Measurements from ENCODE around the gene TMEM235. TPM values are rescaled to one million over a fixed set of nuclear protein-coding genes. Genes with fewer than 3 reads are reported as not detected.

TMEM235 gene
- polyA plus RNA-seq, 1 of the 3 experiments (the other 2 are of a cell fraction): not detected

DNA sequence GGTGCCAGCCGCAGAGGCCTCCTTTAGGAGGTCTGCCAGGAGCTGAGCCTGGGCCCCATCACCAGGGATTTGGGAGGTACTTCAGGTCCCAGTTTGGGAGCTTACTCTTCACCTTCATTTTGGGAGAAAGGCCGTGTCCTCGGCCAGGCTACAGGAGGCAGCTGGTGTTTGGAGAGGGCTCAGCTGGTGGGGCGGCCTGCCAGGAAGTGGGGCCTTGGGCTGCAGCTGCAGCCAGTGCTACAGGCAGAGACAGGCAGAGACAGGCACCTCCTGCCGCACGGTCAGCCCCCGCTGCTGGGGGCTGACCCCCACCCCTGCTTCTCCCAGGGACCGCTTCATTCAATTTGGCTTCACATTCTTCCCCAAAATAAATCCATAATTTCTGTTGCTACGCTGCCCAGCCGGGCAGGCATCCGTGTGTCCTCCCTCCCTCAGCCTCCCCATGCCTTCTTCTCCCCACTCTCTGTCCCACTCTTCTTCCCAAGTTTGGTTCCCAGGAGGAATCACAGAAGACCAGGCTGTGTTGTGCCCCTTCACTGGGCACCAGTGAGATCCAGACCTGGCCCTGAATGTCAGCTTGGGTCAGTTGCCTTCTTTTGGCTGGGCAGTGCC is 6.1 kb downstream of the TMEM235 start:
- H3K9ac ChIP-seq: no peak overlapping the region
- H3K9me3 ChIP-seq: no peaks in the 10 kb centered on the region
- H3K4me2 ChIP-seq: no peak overlapping the region
- CTCF ChIA-PET: interaction anchor here (0.6 to 6.4 kb wide), 9 partner anchors 10 to 1040 kb away, joined by 3 to 95 read pairs (median 7); no protein-coding TSS in a partner anchor
- no peaks in the 10 kb centered on the region for H3K36me3 ChIP-seq (replicated peaks in 1 of 2; ENCODE audit: control insufficient read depth in 1 of 2, insufficient read depth in 2 of 2, low read length in 1 of 2)
- no peaks in the 10 kb centered on the region for H3K9me2 ChIP-seq
- peaks cover 0 to 32% of the 10 kb centered on the region in 2 experiments; a peak in 1 of 4 replicates for H3K4me1 ChIP-seq (ENCODE audit: control insufficient read depth in 1 of 2, insufficient read depth in 2 of 2, low read depth in 1 of 2, low read length in 1 of 2)
- peaks cover 5% of the 10 kb centered on the region; the same call in 1 of the 2 replicates for H3K27me3 ChIP-seq (ENCODE audit: insufficient read depth)
- no peak overlapping the region for H2AFZ ChIP-seq (ENCODE audit: low read depth)
- H3K27ac ChIP-seq (ENCODE audit: low read depth in 2 of 2, low read length in 1 of 2): peak overlapping the region in 1 of 2 experiments; percentile 80; a peak in 2 of 4 replicates
- no peak overlapping the region for H3K4me3 ChIP-seq (ENCODE audit: low read depth in 2 of 2, low read length in 1 of 2)
- no peaks in the 10 kb centered on the region for H4K20me1 ChIP-seq (ENCODE audit: insufficient read depth)
- TF ChIP-seq EP300 (IDR thresholded peaks at IDR 0.05; ENCODE audit: borderline replicate concordance in 1 of 2, low read depth in 1 of 2, low read length in 1 of 2): no peak
- H3F3A ChIP-seq (replicated peaks; ENCODE audit: insufficient read depth): no peaks in the 10 kb centered on the region
- DNase-seq: peak; percentile 77
- 73% methylated on average over 9 of the region's 11 CpGs for WGBS (ENCODE audit: low lambda C conversion rate)
- POLR2A ChIA-PET: interaction anchor here (0.7 to 2.1 kb wide), 5 partner anchors 10 to 18 kb away, joined by 3 to 16 read pairs (median 7); no protein-coding TSS in a partner anchor
- H3K79me2 ChIP-seq (ENCODE audit: insufficient read depth): no peaks in the 10 kb centered on the region

DNA sequence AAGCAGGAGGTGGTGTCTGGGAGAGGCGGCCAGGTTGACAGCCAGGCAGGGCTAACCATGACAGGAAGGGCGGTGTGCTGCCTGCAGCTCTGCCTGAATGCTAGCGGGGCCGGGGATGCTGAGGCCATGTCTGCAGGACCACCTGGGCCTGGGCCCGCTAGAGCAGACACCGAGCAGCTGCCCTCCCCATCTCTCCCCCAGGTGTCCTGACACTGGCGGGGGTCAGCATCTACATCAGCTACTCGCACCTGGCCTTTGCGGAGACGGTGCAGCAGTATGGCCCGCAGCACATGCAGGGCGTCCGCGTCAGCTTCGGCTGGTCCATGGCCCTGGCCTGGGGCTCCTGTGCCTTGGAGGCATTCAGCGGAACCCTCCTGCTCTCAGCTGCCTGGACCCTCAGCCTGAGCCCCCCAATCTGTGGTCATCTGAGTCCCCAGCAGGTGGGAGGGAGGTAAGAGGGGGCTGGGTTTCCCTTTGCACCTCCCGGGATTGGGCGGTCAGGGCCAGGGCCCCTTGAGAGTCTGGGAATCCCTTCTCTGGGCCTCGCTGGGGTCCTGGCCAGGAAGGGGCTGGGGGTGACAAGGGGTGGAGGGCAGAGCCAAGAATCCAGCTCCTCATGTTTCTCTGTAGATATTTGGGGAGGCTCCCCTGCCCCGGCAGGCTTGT is 7.5 kb downstream of the TMEM235 start:
- no peak overlapping the region; a peak in 1 of 4 replicates for H3K27ac ChIP-seq (ENCODE audit: low read depth in 2 of 2, low read length in 1 of 2)
- TF ChIP-seq NFIC (IDR thresholded peaks at IDR 0.05; ENCODE audit: borderline replicate concordance) (no peak), SIN3A (IDR thresholded peaks at IDR 0.05; ENCODE audit: borderline replicate concordance, low read depth, low read length) (no peak), CHD2 (IDR thresholded peaks at IDR 0.05; ENCODE audit: low read length, partially characterized antibody) (no peak), FOSL2 (IDR thresholded peaks at IDR 0.05; ENCODE audit: borderline replicate concordance, low read depth) (no peak), RAD21 (IDR thresholded peaks at IDR 0.05; ENCODE audit: low read length) (no peak), FOXJ3 (CRISPR knock-in tag; IDR thresholded peaks at IDR 0.05) (no peak), JUND (IDR thresholded peaks at IDR 0.05) (no peak), POLR2AphosphoS5 (IDR thresholded peaks at IDR 0.05; ENCODE audit: low read depth, low read length) (no peak), USF2 (IDR thresholded peaks at IDR 0.05; ENCODE audit: borderline replicate concordance, low read depth, low read length) (no peak)
- TF ChIP-seq, protein P1, sequence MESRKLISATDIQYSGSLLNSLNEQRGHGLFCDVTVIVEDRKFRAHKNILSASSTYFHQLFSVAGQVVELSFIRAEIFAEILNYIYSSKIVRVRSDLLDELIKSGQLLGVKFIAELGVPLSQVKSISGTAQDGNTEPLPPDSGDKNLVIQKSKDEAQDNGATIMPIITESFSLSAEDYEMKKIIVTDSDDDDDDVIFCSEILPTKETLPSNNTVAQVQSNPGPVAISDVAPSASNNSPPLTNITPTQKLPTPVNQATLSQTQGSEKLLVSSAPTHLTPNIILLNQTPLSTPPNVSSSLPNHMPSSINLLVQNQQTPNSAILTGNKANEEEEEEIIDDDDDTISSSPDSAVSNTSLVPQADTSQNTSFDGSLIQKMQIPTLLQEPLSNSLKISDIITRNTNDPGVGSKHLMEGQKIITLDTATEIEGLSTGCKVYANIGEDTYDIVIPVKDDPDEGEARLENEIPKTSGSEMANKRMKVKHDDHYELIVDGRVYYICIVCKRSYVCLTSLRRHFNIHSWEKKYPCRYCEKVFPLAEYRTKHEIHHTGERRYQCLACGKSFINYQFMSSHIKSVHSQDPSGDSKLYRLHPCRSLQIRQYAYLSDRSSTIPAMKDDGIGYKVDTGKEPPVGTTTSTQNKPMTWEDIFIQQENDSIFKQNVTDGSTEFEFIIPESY (IDR thresholded peaks at IDR 0.05; ENCODE audit: borderline replicate concordance, low read depth): no peak
- TF ChIP-seq, protein P2, sequence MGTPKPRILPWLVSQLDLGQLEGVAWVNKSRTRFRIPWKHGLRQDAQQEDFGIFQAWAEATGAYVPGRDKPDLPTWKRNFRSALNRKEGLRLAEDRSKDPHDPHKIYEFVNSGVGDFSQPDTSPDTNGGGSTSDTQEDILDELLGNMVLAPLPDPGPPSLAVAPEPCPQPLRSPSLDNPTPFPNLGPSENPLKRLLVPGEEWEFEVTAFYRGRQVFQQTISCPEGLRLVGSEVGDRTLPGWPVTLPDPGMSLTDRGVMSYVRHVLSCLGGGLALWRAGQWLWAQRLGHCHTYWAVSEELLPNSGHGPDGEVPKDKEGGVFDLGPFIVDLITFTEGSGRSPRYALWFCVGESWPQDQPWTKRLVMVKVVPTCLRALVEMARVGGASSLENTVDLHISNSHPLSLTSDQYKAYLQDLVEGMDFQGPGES (IDR thresholded peaks at IDR 0.05; ENCODE audit: low read depth, low read length): no peak
- H3K4me2 ChIP-seq: no peak overlapping the region
- H3K4me3 ChIP-seq (ENCODE audit: low read depth in 2 of 2, low read length in 1 of 2): no peak overlapping the region
- H3K79me2 ChIP-seq (ENCODE audit: insufficient read depth): no peaks in the 10 kb centered on the region
- peaks cover 0 to 32% of the 10 kb centered on the region in 2 experiments; a peak in 1 of 4 replicates for H3K4me1 ChIP-seq (ENCODE audit: control insufficient read depth in 1 of 2, insufficient read depth in 2 of 2, low read depth in 1 of 2, low read length in 1 of 2)
- no peaks in the 10 kb centered on the region for H3K36me3 ChIP-seq (replicated peaks in 1 of 2; ENCODE audit: control insufficient read depth in 1 of 2, insufficient read depth in 2 of 2, low read length in 1 of 2)
- H3K27me3 ChIP-seq (ENCODE audit: insufficient read depth): no peaks in the 10 kb centered on the region
- no peak for DNase-seq
- no peaks in the 10 kb centered on the region for H3F3A ChIP-seq (replicated peaks; ENCODE audit: insufficient read depth)
- no peaks in the 10 kb centered on the region for H4K20me1 ChIP-seq (ENCODE audit: insufficient read depth)
- no peak overlapping the region for H2AFZ ChIP-seq (ENCODE audit: low read depth)
- 78% methylated on average over 13 of the region's 20 CpGs for WGBS (ENCODE audit: low lambda C conversion rate)
- CTCF ChIA-PET: interaction anchor here (0.6 to 6.4 kb wide), 6 partner anchors 9 to 183 kb away, joined by 3 to 95 read pairs (median 5); no protein-coding TSS in a partner anchor
- no peaks in the 10 kb centered on the region for H3K9me3 ChIP-seq
- POLR2A ChIA-PET: interaction anchor here (1.7 kb wide), 2 partner anchors 12 to 16 kb away, joined by 7 read pairs; no protein-coding TSS in a partner anchor
- H3K9me2 ChIP-seq: no peaks in the 10 kb centered on the region
- H3K9ac ChIP-seq: no peak overlapping the region

Data from SK-N-SH (cell line).